SIG-M5 treated with dmso at 0.1 percent for 504 hours (cell line): ENCODE results near the gene EIPR1.

Experiments used
- DNase-seq: peaks from one replicate; lab custom pipeline; 2025; ENCODE audit not compliant: unreplicated experiment; lab: John Stamatoyannopoulos, UW

The EIPR1 gene

GRCh38 chr2:3361518-3362389, 15.9 kb downstream of the EIPR1 start:
- no peak for DNase-seq

GRCh38 chr2:3357926-3358325, 19.7 kb downstream of the EIPR1 start:
- no peak for DNase-seq

GRCh38 chr2:3357446-3357845, 20.2 kb downstream of the EIPR1 start:
- DNase-seq = peak; percentile 74

DNA sequence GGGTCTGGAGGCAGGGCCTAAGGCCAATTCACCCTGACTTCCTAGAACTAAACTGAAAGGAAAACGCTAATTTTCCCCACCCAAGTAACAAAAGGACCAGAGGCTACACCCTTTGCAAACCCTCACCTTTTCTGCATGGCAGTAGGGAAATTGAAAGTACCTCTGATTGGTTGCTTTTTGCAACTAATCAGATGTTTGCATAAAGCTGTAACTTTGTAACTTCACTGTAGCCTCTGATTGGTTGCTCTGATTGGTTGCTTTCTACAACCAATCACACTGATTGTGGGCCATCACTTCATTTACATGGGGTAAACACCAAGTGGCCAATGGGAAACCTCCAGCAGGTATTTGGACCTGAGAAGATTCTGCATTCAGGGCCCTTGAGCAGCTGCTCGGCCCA, 20.8 kb downstream of the EIPR1 start:
- DNase-seq = no peak

DNA sequence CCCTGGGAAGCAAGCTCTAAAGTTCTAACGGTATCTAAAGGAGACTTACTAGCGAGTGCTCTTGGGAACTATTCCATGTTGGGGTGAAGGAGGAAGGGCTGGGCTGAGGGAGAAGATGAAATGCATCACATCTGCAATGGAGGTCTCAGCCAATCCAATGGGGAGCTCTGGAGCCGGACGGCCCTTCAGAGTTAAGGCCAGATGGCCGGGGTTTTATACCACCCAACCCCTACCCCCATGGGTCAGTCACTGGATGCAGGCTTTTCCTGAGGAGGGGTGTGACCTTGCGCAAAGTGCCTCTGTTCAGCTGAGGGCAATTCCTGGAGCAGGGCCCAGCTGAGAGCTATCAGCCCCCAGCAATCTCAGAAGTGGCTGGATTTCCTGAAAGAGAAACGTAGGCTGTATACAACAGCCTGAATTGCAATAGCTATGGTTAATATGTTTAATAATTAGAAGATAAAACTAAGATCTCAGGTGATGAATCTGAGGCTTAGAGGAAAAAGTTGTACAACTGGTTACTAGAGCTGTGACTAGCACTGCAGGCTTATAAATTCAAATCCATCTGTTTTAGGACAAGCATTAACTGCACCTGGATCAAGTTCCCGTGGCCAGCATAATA, 21.6 kb downstream of the EIPR1 start:
- DNase-seq = no peak

DNA sequence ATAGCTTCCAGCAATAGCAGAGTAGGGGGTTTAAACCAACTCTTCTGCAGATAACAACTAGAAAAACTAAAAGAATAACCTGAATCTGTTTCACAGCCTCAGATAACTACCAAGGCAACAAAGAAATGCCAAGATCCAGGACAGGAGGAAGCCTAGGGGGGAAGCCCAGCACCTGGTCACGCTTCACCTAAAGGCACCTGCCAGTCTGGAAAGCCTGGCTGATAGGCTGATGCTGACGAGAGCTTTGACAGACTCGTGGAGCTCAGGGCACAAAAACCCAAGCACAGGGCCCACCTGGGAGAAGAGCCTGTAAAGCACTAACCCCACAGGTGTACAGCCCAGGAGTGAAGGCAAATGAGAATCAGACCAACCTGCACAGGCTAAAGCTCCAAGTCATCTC, 22.6 kb downstream of the EIPR1 start:
- DNase-seq = no peak

GRCh38 chr2:3349211-3349693, 28.4 kb downstream of the EIPR1 start:
- DNase-seq = no peak

- no peak for DNase-seq
These were observed 28.9 kb downstream of the EIPR1 start for GRCh38 chr2:3348767-3349166.

DNA sequence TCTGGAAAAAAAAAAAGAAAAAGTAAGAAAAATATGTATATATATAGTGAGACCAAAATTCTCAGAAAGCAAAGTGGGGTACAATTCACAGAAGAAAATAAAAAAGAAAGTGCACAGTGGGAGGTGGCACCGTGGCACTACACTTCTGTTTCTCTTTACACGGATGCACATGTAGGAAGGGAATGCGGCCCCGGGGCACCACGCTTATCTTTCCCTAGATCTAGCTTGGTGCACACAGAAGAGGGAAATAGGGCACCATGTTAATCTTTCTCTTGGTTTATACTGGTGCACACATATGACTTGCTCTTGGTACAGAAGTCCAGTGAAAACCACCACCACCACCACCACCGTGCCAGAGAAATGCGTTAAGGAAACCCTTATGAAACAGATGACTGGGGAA, 32.0 kb downstream of the EIPR1 start:
- DNase-seq = no peak

DNA sequence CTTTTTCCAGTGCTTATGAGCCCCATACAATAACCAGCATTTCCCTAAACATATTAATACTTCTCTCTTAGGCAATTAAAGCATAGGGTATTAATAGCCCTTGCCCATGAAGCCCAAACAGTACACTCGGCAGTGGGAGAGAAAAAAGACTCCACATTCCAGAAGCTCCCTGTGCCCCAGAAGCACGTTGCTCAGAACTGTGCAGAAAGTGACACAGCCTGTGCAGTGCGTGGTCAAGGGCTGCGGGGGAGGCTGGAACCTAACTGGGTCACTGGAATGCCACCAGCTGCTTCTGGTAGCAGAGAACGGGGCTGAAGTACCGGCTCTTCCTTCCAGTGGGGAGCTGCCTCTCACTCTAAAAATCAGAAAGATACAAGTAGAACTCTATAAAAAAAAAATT, 32.7 kb downstream of the EIPR1 start:
- DNase-seq = no peak

GRCh38 chr2:3343012-3343411, 34.6 kb downstream of the EIPR1 start:
- DNase-seq = no peak

DNA sequence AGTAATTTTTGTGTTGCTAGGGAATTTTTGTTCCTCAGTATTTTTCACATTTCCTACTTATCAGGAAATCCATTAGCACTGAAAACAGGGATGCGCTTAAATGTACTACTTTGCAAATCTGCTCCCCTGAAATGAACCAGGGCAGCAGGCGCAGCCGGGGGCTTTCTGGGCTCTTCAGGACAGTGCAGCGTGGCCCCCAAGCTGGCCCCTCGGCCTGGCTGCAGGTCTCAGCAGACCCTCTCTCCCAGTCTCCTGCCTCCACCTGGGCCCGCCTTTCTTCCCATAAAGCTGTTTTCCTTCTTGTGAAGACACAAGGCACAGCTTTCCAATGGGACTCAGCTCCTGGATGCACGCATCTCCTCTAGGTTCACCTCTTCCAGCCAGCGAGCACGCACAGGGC, 35.3 kb downstream of the EIPR1 start:
- no peak for DNase-seq

DNA sequence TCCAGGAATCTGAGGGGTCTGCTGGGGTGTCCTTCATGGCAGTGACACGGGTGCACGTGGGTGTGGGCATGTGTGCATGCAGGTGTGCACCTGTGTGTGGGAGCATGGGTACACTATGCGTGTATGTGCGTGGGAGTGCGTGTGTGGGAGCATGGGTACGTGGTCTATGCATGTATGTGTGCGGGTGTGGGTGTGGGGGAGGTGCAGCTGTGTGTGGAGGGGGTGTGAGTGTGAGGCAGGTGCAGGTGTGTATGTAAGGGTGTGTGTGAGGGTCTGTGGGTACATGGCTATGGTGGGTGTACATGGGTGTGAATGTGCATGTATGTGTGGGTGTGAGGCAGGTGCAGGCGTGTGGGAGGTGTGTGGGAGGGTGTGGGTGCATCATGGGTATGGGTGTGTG, 36.3 kb downstream of the EIPR1 start:
- no peak for DNase-seq

DNA sequence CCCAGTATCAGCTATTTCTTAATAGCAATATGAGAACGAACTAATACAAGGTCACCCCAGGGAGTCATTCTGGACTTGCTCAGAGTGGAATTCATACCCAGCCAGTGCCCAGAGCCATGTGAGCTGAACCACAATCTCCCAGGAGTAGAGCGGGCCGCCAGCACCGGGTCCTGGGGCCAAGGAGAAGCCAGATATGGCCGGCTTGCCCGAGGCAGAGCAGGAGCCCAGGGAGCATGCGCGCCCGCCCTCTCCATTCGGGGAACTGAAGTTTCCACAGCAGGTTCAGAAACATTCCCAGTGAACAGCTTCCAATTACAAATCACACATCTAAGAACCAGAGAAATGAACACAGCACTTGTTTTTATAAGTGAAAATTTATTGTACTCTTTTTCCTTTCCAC, 37.5 kb downstream of the EIPR1 start:
- DNase-seq = no peak

DNA sequence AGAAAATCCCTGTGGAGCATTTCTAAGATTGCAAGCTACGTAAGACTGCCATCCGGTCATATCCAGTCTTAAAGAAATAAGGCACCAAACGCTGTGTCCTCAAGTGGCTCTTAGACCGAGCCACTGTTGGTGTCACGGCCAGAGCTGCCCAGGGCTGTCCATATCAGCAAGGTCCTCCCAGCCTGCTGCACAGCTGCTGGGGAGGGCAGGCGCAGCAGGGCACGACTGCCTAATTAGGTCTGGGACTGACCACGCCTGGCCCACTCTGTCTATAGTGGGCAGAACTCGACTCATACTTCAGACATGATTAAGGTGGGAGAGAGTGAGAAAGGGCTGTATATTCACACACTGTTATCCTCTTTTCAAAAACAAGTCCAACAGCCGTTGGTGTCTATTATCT, 39.3 kb downstream of the EIPR1 start:
- DNase-seq = no peak

- no peak for DNase-seq
These were observed 40.8 kb downstream of the EIPR1 start for GRCh38 chr2:3336844-3337243.

- DNase-seq = no peak
These were observed 42.9 kb downstream of the EIPR1 start for GRCh38 chr2:3334392-3335345.

GRCh38 chr2:3332133-3332532, 45.5 kb downstream of the EIPR1 start:
- DNase-seq = no peak

- DNase-seq = no peak
These were observed 48.1 kb downstream of the EIPR1 start for GRCh38 chr2:3329491-3329890.

GRCh38 chr2:3326871-3327270, 50.7 kb downstream of the EIPR1 start:
- DNase-seq = no peak

DNA sequence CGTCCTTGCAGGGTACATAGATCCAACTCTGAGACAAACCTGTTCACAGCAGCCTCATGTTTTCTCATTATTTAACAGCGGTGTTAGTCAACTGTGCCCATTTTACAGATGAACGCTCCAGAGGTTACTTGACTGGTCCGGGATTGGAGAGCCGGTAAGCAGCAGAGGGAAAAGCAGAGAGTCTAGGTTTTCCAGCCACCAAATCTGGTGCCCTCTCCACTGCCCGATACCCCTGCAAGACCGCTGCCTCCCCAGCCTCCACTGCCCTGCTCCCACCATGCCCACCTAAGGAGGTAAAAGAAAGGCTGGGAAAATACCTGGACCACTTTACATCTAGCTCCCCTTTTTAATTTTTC, 51.5 kb downstream of the EIPR1 start:
- DNase-seq = no peak
